ENCODE measurements around the gene MACROD2.
"Not testable (repeated sequence)": the region's sequence is repeated elsewhere in the genome, so short reads cannot be mapped to it uniquely, and the experiment has no call there.

Gene MACROD2

GRCh38 chr20:15342991-15343523 lies 1347.7 kb downstream of the MACROD2 start:
- no peak for DNase-seq

DNA sequence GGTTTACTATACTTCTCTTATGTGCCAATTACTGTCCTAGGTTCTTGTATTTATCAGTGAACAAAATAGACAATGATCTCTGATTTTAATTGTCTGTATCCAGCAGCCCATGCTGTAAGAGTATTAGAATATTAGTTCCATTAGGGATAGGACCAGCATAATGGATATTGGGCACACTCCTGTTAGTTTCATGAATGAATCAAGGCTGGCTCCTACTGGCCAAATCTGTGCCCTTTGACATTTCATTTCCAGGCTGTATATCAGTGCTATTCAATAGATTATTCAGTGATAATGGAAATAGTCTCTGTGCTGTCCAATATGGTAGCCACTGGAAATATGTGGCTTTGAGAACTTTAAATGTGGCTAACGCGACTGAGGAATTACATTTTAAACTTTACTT lies 1350.0 kb downstream of the MACROD2 start:
- DNase-seq, result no peak

- no peak for DNase-seq
Measured at GRCh38 chr20:15346657-15347280, 1351.5 kb downstream of the MACROD2 start.

DNA sequence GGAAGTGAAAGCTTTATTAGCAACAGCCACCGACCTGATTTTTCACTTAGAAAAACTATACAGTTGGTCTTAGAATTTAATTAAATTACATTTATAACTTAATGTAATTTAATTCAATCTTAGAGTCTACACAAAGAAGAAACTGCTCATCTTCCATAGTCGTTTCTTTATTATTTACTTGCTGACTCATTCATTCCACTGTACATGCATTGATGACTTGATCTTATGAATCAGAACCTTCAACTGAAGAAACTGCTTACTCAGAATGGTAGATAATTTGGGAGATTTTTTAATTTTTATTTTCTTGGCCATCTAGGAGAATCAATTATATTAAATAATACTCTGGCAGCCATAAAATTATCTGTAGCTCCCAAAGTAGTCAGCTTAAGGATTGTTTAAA lies 1363.7 kb downstream of the MACROD2 start:
- no peak for DNase-seq

- DNase-seq, result no peak
Measured at GRCh38 chr20:15362849-15363248, 1367.5 kb downstream of the MACROD2 start.

GRCh38 chr20:15364781-15365180 lies 1369.5 kb downstream of the MACROD2 start:
- DNase-seq, result no peak

- DNase-seq, result no peak
Measured at GRCh38 chr20:15370370-15370769, 1375.1 kb downstream of the MACROD2 start.

DNA sequence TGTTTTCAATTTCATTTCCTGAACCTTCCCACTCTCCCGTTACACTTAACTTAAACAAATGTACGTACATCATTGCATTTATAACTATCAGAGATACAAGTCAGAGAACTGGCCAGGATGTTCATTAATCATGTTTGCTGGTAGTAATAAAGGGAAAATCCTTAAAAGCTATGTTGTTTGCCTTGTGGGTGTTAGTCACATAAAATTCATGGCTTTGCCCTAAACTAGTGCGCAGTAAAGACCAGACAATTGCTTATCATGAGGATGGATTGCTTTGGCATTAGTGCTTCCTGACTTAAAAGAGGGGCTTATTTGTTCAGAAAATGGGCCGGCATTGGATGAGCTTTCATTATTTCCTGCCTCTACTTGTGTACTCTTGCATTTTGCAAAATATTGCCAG lies 1379.4 kb downstream of the MACROD2 start:
- no peak for DNase-seq

- DNase-seq, result no peak
Measured at GRCh38 chr20:15375836-15376235, 1380.5 kb downstream of the MACROD2 start.

DNA sequence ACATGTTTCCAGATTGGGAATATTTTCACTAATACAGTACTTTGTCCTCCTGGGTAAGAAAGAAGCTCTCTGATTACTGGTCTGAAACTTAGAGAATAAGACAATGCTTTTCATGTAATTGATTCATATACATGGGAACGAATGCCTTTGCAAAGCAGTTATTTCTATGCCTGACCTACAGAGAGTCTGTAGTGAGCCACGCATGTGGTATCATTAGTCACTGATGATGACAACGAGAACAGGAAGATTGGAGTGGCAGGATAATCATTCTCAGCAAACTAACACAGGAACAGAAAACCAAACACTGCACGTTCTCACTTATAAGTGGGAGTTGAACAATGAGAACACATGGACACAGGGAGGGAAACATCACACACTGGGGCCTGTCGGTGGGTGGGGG lies 1382.3 kb downstream of the MACROD2 start:
- DNase-seq, result not testable (repeated sequence)

- DNase-seq, result no peak
Measured at GRCh38 chr20:15378151-15378550, 1382.8 kb downstream of the MACROD2 start.

- DNase-seq, result no peak
Measured at GRCh38 chr20:15379681-15380296, 1384.5 kb downstream of the MACROD2 start.

GRCh38 chr20:15380770-15381169 lies 1385.5 kb downstream of the MACROD2 start:
- no peak for DNase-seq

DNA sequence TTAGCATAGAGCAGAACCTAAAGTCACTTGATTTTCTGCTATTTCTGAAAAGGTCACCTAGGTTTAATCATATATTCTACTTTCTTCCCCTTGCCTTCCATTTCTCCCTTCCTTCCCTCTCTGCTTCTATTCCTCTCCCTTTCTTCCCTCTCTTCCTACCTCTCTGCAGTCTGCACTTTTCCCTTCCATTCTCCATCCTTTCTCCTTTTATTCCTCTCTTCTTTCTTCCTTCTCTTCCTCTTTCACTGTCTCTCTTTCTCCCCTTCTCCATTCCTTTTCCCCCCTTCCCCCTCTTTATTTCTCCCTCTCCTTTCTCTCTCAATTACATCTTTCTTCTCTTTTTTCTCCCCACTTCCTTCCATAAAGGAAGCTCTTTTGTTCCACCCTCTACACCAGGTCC lies 1391.9 kb downstream of the MACROD2 start:
- DNase-seq, result no peak

GRCh38 chr20:15395457-15395856 lies 1400.1 kb downstream of the MACROD2 start:
- DNase-seq, result no peak

DNA sequence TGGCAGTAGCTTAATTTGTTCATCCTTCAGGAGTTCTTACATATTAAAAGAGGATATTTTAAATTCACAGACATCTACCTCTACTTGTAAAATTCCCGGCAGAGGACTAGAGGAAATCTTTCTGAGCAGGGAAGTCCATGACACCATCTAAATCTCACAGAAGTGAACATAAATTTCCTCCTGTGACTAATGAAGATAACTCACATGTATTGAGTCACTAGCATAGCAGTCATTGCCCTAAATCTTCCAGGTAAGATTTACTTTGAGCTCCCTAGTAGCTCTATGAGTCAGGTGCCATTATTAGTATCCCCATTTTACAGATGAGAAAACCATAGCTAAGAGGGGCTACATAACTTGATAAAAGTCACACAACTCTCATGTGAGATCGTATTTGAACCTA lies 1400.7 kb downstream of the MACROD2 start:
- DNase-seq, result no peak

DNA sequence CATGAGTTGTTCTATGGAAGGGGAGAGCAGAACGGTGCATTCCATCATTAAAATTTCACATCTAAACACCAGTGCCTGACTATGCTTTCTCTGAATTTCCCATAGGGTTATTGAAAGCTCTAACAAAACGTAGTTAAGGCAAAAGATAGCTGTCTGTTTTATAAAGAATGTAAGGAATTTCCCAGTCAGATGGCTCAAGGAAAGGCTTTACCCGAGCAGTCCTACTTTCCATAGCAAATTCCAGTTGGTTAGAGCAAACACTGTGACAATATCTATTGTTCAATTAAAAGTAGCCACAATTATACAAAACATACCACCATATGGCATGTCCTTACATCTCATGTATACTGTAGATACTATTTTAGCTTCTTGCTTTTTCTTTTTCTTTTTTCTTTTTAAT lies 1401.6 kb downstream of the MACROD2 start:
- DNase-seq, result no peak

DNA sequence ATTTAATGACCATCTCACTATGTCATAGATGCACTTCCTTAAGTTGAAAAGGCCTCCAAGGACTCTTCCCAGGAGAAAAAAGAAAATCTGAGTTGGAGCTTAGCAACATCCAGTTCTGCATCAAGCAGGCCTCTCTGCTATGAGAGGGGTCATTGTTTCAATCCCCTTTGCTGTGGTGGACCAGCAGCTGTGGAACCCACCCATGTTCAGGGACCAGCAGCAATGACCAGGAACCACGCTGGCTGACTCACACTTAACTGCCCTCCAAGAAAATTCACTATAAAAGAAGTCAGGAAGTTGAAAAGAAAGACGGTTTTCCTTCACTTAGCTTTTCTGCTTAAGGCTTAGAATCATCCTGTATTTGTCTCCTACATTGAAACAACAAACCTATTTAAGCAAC lies 1404.5 kb downstream of the MACROD2 start:
- DNase-seq, result no peak

DNA sequence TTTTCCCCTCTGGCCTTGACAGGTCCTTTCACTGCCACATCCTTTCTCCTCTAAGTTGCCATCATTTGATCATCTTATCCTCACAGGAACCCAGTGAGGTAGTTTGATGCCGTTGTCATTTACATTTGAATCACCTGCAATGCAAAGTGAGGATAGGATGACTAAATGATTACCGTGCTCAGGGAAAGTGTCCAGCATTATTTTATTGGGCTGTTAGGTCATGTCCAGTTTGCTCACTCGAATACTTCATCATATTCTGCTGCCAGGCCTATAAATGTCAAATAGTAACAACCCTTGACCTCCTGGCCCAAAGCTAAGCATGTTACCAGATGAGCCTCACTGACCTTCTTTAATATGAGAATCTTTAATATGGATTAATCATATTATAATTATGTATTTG lies 1410.8 kb downstream of the MACROD2 start:
- no peak for DNase-seq

DNA sequence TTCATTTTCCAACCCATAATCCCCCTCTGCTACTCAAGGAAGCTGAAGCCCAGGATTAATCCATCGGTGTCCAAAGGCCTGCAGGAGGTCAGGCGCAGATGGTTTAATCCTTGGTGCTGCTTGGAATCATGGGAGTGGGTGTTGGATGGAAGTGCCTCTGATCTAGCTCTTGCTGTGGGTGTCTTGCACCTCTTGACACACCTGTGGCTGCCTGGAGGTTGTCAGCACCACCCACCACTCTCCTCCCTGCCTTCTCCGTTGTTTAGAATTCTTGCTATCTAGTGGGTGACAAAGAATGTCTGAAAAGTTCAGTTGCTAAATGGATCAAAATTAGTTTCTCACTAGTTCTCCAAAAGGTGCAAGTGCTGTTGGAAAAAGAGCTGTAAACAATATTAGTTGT lies 1416.5 kb downstream of the MACROD2 start:
- no peak for DNase-seq

- no peak for DNase-seq
Measured at GRCh38 chr20:15415908-15416307, 1420.6 kb downstream of the MACROD2 start.

- no peak for DNase-seq
Measured at GRCh38 chr20:15419856-15420255, 1424.5 kb downstream of the MACROD2 start.

GRCh38 chr20:15422966-15423365 lies 1427.7 kb downstream of the MACROD2 start:
- DNase-seq, result no peak

DNA sequence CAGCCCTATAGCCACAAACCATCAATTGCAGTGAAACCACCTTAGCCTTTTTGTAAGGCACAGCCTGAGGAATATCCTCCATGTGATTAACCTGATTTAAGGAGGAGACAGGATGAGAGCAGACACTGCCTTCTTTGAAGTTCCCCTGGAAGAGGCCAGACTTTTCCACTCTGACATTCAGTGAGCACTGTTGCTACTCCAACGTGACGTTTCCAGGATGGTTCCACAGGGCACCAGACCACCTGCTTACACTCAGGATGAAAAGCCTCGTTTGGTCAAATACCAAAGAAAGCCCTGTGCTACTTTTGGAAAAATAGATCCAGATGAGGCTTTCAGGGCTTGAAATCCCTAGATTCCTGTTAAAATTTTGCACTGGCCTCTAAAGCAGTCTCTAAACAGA lies 1444.2 kb downstream of the MACROD2 start:
- no peak for DNase-seq
